ENCODE results near the gene STK39. TPM values are rescaled to one million over a fixed set of nuclear protein-coding genes. Genes with fewer than 3 reads are reported as not detected.

STK39 gene
- total RNA-seq, 1 experiment from 2014 or later = 27.4 TPM

DNA sequence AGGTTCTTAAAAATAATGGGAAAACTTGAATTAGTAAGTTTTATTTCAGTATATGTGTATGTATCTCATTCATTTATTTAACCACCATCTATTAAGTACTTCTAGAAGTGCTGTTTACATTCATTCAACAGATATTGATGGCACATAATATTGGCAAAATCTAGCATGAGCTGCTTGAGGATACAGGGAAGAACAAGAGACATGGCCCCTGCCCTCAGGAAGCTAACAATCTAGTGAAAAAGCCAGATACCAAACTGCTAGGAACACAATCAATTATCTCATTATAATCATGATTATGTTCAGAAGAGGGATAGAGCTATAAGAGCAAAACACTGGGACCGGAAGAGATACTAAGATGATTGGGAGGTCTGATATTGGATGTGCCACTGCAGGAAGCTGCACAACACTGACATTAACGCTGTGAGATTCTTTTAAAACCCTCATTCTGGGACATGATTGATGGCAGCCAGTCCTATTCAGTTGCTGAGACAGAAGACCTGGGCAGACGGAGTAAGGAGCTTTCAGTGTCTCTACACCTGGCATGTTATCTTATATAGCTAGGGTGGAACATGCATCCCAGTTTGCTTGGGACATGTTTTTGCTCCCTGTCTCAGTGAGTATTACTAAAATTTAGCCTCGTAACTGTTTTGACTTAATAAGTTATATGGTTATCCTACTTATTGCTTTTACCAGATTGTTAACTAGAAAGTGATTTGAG lies 314.1 kb downstream of the STK39 start:
- DNase-seq (ENCODE audit: low read depth) = no peak

DNA sequence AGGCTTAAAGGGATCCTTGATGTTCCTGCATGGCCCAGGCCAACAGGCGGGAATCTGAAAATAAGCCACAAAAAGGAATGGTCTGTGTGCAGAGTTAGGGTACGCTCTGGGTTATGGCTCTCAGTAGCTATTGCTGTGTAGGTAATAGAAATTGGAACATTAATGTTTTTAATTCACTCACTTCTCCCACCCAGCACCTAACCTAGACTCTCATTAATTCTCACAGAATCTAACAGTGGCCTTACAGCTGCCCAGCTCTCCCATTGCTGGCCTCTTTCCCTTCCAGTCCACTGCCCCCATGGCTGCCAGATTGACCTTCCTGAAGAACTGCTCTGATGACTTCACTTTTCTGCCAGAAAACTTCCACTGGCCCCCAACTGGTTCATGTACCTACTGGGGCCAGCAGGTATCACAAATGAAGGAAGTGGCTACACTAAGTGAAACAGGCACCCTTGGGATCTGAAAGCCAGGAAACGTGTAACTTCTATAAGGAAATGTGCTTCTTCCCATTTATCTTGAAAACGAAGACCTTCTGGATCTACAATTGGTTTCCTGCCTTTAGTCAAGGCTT lies 315.2 kb downstream of the STK39 start:
- no peak for DNase-seq (ENCODE audit: low read depth)

DNA sequence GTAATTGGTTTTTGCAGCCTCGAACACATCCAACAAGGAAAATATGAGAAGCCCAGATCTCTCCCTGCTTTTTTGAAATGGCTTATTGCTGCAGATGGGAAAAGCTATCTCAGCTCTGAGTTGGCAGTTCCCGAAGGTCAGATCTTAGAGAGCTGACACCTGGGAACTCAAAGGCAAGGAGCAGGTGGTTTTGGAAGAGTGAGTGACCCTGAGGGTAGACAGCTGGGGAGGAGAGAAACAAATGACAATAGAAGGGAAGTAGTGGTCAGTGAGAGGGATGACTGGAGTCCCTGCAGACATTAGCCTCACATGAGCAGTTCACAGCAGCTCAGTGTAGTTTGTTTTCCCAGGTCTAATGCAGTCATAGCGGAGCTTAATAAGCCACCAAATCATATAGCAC lies 317.9 kb downstream of the STK39 start:
- DNase-seq (ENCODE audit: low read depth) = no peak

DNA sequence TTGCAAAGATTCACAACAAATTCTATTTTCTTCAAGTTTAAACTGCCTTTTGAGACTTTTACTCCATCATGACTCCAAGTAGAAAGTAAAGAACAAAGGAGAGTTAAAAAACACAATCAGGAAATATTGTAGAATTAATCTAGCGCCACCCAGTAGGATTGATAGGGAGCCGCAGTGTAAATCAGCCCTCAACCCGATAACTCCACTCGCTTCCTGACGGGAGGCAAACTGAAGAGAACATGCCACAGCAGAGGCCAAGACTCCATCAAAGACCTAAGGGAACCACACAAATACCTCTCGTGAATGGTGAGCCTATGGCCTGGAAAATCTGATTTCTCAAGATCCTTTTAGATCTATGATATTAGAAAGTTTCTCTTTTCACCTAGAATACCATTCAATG lies 319.0 kb downstream of the STK39 start:
- DNase-seq (ENCODE audit: low read depth) = no peak

DNA sequence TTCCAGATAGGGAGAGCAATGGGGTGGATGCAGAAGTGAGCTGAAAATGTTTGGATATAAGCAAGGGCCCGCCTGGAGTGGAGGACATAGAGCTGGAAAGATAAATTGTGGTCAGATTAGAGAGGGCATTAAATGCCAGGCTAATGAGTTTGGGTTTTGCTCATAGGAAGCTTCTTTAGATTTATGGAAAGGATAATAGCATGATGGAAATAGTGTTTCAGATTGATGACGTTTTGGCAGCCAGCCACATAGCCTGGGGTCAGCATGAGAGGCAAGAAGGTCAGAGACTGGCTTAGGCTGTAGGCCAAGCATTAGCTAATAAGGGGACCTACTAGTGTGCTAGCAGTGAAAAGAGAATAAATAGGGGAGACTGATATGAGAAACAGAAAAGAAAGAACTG lies 321.6 kb downstream of the STK39 start:
- peak; percentile 10 for DNase-seq (ENCODE audit: low read depth)

DNA sequence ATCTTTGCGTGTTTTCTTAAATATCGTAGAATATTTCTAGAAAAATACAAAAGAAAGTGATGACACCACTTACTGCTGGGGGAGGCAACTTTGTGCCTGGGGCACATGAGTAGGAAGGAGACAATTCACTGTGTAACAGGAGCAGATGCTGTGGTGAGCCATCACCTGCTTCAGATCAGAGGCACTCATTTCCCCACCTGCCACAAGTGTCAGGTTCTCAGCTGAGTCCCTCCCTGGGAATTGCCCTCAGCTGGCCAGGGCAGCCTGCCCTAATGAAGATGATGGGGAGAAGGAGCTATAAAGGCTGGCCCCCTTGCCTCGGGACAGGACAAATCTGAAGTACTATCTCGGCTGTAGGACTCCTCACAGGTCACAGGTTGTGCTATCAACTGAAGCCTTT lies 322.8 kb downstream of the STK39 start:
- no peak for DNase-seq (ENCODE audit: low read depth)

DNA sequence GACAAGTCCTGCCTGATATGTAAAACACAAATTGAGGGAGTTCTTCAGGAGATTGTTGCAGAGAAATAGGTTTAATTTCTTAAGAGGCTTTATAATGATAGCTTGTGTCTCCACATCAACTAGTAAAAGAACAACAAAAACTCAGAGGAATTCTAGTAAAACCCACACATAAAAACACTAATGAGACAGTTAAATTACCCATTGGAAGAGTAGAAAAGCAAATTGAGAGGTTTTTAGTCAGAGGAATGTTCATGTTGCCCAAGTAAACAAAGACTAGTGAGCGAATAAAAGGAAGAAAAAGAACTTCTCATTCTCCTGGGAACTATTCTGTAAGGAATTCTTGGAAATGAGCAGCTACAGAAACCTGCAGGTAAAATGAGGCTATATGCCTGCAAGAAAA lies 330.6 kb downstream of the STK39 start:
- DNase-seq (ENCODE audit: low read depth) = no peak

DNA sequence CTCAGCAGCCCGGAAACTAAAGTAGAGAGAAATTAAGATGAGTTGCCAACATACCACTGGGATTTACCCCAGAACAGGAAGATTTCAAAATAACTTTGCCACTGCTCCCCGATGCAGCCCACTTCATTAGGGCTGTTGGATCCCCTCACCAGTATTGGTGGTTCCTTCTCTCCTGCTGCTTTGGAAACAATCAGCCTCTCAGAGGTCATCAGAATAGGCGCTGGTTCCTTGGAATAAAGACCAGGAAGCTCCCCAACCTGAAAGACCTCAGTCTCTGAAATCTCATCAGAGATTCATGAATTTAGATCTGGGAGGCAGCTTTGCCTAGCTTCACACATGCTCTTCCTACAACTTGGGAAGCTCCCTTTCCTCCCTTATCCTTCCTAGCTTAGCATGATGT lies 332.4 kb downstream of the STK39 start:
- no peak for DNase-seq (ENCODE audit: low read depth)

DNA sequence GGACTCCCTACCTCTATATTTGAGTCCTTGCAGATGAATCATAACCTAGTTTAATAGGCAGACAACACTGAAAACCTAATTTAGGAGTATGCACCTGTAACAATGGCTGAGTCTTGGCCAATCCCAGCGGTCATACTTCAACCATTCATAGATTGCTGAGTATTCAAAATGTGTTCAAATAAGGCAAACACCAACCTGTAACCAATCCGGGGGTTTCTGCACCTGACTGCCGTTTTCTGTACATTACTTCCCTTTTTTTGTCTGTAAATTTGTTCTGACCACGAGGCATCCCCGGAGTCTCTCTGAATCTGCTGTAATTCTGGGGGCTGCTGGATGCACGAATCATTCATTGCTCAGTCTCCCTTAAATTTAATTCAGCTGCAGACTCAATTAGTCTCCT lies 338.6 kb downstream of the STK39 start:
- DNase-seq (ENCODE audit: low read depth) = no peak

DNA sequence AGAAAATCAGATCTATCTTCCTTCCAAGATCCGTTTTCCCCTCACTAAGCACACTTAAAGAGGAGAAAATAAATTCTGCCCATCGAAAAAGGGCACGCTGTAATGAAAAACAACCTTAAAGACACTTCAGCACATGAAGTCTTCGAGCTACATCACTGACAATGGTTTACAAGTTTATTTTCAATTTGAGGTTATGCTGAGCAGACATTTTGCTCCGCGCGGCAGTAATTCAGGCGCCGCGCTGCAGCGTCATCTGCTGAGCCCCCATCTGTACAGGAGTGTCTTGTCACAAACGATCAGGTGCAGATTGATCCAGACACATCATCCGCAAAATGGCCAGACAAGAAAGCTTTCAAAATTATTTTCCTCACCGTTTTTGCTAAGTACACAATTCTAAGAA lies 341.7 kb downstream of the STK39 start:
- DNase-seq (ENCODE audit: low read depth) = no peak

Other genes starting within 250 kb of the STK39 start
- 13.7 and 15.1 TPM in 2 replicates for gene CERS6, start 208.7 kb upstream of the STK39 start, total RNA-seq (2014; rRNA removed; shearing (Covaris generic))

All from RPMI7951 (cell line).